Fibroblast of lung (primary cell): ENCODE measurements around the gene NAV3. TPM values are rescaled to one million over a fixed set of nuclear protein-coding genes. Genes with fewer than 3 reads are reported as not detected.

ENCODE experiments used
- DNase-seq, 2 donors: peaks; one replicate each; pipeline versions ENCODE4 v3.0.0 to v3.0.0-alpha.2; 2010; ENCODE audit warnings: low read depth in 2 of 2
- H2AFZ ChIP-seq: 2 replicates; pipeline ENCODE4 v1.5.1; 2012; ENCODE audit warnings: low read length, control low read depth, inconsistent platforms
- H3K27ac ChIP-seq: 2 replicates; pipeline ENCODE4 v1.5.1; 2011; ENCODE audit warnings: low read length, control low read depth; ENCODE audit not compliant: insufficient read depth
- H3K27me3 ChIP-seq: 2 replicates; pipeline ENCODE4 v1.5.1; 2011; ENCODE audit warnings: mild to moderate bottlenecking, low read length; ENCODE audit not compliant: control insufficient read depth, insufficient read depth
- H3K36me3 ChIP-seq: 2 replicates; pipeline ENCODE4 v1.5.1; 2011; ENCODE audit warnings: low read length; ENCODE audit not compliant: control insufficient read depth, insufficient read depth
- H3K4me1 ChIP-seq: 2 replicates; pipeline ENCODE4 v1.5.1; 2011; ENCODE audit warnings: low read length; ENCODE audit not compliant: control insufficient read depth, insufficient read depth; ENCODE audit errors: extremely low read depth
- H3K4me2 ChIP-seq: 2 replicates; pipeline ENCODE4 v1.5.1; 2011; ENCODE audit warnings: low read length, control low read depth; ENCODE audit not compliant: insufficient read depth; ENCODE audit errors: extremely low read depth
- H3K4me3 ChIP-seq, 4 experiments: fragments of 200-600 bp in 1 of 4; sonication (generic) in 1 of 4; replicated peaks in 1 of 4; 2 replicates each; pipeline ENCODE4 v1.5.1; 2011 to 2016; ENCODE audit warnings: low read length in 4 of 4, low read depth in 3 of 4, mild to moderate bottlenecking in 3 of 4, control low read depth in 2 of 4, inconsistent platforms in 1 of 4, mixed read lengths in 1 of 4; ENCODE audit not compliant: insufficient read depth in 1 of 4; ENCODE audit errors: control extremely low read depth in 1 of 4
- H3K79me2 ChIP-seq: 2 replicates; pipeline ENCODE4 v1.5.1; 2012; ENCODE audit warnings: mild to moderate bottlenecking, low read length, inconsistent platforms; ENCODE audit not compliant: control insufficient read depth, insufficient read depth
- H3K9ac ChIP-seq: 2 replicates; pipeline ENCODE4 v1.5.1; 2011; ENCODE audit warnings: mild to moderate bottlenecking, low read length, control low read depth; ENCODE audit not compliant: insufficient read depth
- H3K9me3 ChIP-seq: 2 replicates; pipeline ENCODE4 v1.5.1; 2012; ENCODE audit warnings: low read depth, low read length; ENCODE audit not compliant: control insufficient read depth, insufficient read depth
- H4K20me1 ChIP-seq: 2 replicates; pipeline ENCODE4 v1.5.1; 2011; ENCODE audit warnings: low read length; ENCODE audit not compliant: control insufficient read depth, insufficient read depth; ENCODE audit errors: extremely low read depth
- CTCF ChIP-seq, 2 donors: IDR thresholded peaks in 1 of 2; conservative IDR thresholded peaks in 1 of 2; 1 replicate in 1 of 2; 2 replicates in 1 of 2; pipeline ENCODE4 v1.5.1; 2011 to 2012; ENCODE audit warnings: low read length in 2 of 2, control low read depth in 1 of 2, inconsistent platforms in 1 of 2, low read depth in 1 of 2, mild to moderate bottlenecking in 1 of 2
- EZH2 ChIP-seq: IDR thresholded peaks from 2 replicates; pipeline ENCODE4 v1.5.1; 2012; ENCODE audit warnings: low read length, control low read depth, mild to moderate bottlenecking; ENCODE audit errors: missing control alignments
- polyA plus RNA-seq, 2 donors: library from polyadenylated mRNA; depleted of rRNA in 1 of 2; stranded (reverse) in 1 of 2; unstranded in 1 of 2; fragments of >200 nt; gene quantifications; 2 replicates each; pipeline ENCODE4 v1.2.1, GENCODE V29; 2011 to 2012; ENCODE audit warnings: missing spikeins in 1 of 2
- total RNA-seq: library from RNA; depleted of rRNA; stranded (reverse); fragments of >200 nt; gene quantifications from 2 replicates; pipeline ENCODE4 v1.2.1, GENCODE V29; 2014

NAV3 gene
- total and polyA plus RNA-seq, 2 donors (not counting 1 experiment from before 2014, with no cell fraction given): 30.8 to 60.6 TPM

- Histone ChIP-seq H3K27me3 (no peaks in the 10 kb centered on the region), H3K4me2 (no peak overlapping the region), H3K4me1 (peaks cover 4% of the 10 kb centered on the region), H3K9me3 (no peaks in the 10 kb centered on the region), H3K9ac (no peak overlapping the region), H4K20me1 (no peaks in the 10 kb centered on the region), H3K36me3 (peaks cover 11% of the 10 kb centered on the region), H3K27ac (no peak overlapping the region), H3K4me3 (no peak overlapping the region), H2AFZ (no peak overlapping the region), H3K79me2 (no peaks in the 10 kb centered on the region)
- TF ChIP-seq EZH2 (no peak), CTCF (conservative IDR thresholded peaks at IDR 0.05 in 1 of 2, IDR thresholded peaks at IDR 0.05 in 1 of 2; ENCODE audit: low read depth in 1 of 2, low read length in 2 of 2) (no peak)
- DNase-seq: no peak
Observed at GRCh38 chr12:78185651-78186050, 355.0 kb downstream of the NAV3 start.

GRCh38 chr12:78186670-78187069 lies 356.0 kb downstream of the NAV3 start:
- Histone ChIP-seq H3K4me1 (peaks cover 4% of the 10 kb centered on the region), H3K36me3 (peaks cover 11% of the 10 kb centered on the region), H3K9me3 (no peaks in the 10 kb centered on the region), H3K27me3 (no peaks in the 10 kb centered on the region), H4K20me1 (no peaks in the 10 kb centered on the region), H3K27ac (no peak overlapping the region), H2AFZ (no peak overlapping the region), H3K4me3 (no peak overlapping the region), H3K79me2 (no peaks in the 10 kb centered on the region), H3K4me2 (no peak overlapping the region), H3K9ac (no peak overlapping the region)
- no peak for TF ChIP-seq EZH2
- TF ChIP-seq CTCF (conservative IDR thresholded peaks at IDR 0.05 in 1 of 2, IDR thresholded peaks at IDR 0.05 in 1 of 2; ENCODE audit: low read depth in 1 of 2, low read length in 2 of 2): no peak
- no peak for DNase-seq

GRCh38 chr12:78187741-78188140 lies 357.0 kb downstream of the NAV3 start:
- Histone ChIP-seq H3K36me3 (peaks cover 11% of the 10 kb centered on the region), H3K4me1 (peaks cover 4% of the 10 kb centered on the region)

More at GRCh38 chr12:78187741-78188140, 357.0 kb downstream of the NAV3 start:
- no peaks in the 10 kb centered on the region for H4K20me1 ChIP-seq
- no peak overlapping the region for H3K27ac ChIP-seq
- H3K9ac ChIP-seq: no peak overlapping the region
- H3K9me3 ChIP-seq: no peaks in the 10 kb centered on the region
- H3K79me2 ChIP-seq: no peaks in the 10 kb centered on the region
- no peak overlapping the region for H3K4me3 ChIP-seq
- DNase-seq: no peak
- TF ChIP-seq CTCF (conservative IDR thresholded peaks at IDR 0.05 in 1 of 2, IDR thresholded peaks at IDR 0.05 in 1 of 2; ENCODE audit: low read depth in 1 of 2, low read length in 2 of 2) (no peak), EZH2 (no peak)
- no peaks in the 10 kb centered on the region for H3K27me3 ChIP-seq
- H2AFZ ChIP-seq: no peak overlapping the region
- H3K4me2 ChIP-seq: no peak overlapping the region
